Measurements from ENCODE around the gene RAP1A.

GRCh38 chr1:111581166-111581565 lies 38.4 kb upstream of the RAP1A start:
- no peak for TF ChIP-seq CTCF (IDR thresholded peaks at IDR 0.05; ENCODE audit: low read depth, low read length, missing input control)
- no peak for TF ChIP-seq REST (IDR thresholded peaks at IDR 0.05)
- no peak for TF ChIP-seq ATF3 (IDR thresholded peaks at IDR 0.05)

All from liver (tissue), 3 donors.